Epithelial cell of proximal tubule (primary cell): Measurements from ENCODE around the gene ITPR2. TPM values are rescaled to one million over a fixed set of nuclear protein-coding genes. Genes with fewer than 3 reads are reported as not detected.

Experiments
- DNase-seq: peaks from one replicate; pipeline ENCODE4 v3.0.0-alpha.2; 2011; ENCODE audit warnings: low read depth
- H3K4me3 ChIP-seq: 2 replicates; pipeline ENCODE4 v1.5.1; 2011; ENCODE audit warnings: low read depth, mild to moderate bottlenecking, low read length
- total RNA-seq: library from RNA; depleted of rRNA; stranded (reverse); fragments of >200 nt; gene quantifications from 2 replicates; pipeline ENCODE4 v1.2.3, GENCODE V29; 2015
- TF ChIP-seq, protein P1 (sequence below): conservative IDR thresholded peaks from 2 replicates; pipeline ENCODE4 v1.5.1; 2012; ENCODE audit warnings: low read depth, mild to moderate bottlenecking, low read length

Gene ITPR2
- total RNA-seq, 1 donor from 2014 or later, result 13.5 TPM

DNA sequence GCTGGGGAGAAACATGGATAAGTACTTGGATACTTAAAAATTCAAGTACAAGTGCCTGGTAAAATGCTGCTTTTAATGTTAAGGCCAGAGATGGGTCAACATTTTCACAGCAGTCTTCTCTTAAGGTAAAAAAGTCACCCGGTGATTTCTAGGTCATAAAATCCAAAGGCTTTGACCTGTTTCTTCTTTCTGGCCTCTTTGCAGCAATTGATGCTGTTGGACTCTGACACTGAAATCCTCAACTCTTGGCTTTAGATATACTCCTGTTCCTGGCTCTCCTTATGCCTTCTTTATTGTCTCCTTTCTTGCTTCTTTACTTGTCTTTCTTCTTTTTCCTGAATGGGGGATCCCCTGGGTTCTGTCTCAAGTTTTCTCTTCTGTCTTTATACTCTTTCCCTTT lies 448.5 kb downstream of the ITPR2 start:
- H3K4me3 ChIP-seq, result no peak overlapping the region
- TF ChIP-seq, protein P1, sequence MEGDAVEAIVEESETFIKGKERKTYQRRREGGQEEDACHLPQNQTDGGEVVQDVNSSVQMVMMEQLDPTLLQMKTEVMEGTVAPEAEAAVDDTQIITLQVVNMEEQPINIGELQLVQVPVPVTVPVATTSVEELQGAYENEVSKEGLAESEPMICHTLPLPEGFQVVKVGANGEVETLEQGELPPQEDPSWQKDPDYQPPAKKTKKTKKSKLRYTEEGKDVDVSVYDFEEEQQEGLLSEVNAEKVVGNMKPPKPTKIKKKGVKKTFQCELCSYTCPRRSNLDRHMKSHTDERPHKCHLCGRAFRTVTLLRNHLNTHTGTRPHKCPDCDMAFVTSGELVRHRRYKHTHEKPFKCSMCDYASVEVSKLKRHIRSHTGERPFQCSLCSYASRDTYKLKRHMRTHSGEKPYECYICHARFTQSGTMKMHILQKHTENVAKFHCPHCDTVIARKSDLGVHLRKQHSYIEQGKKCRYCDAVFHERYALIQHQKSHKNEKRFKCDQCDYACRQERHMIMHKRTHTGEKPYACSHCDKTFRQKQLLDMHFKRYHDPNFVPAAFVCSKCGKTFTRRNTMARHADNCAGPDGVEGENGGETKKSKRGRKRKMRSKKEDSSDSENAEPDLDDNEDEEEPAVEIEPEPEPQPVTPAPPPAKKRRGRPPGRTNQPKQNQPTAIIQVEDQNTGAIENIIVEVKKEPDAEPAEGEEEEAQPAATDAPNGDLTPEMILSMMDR, result no peak
- no peak for DNase-seq

DNA sequence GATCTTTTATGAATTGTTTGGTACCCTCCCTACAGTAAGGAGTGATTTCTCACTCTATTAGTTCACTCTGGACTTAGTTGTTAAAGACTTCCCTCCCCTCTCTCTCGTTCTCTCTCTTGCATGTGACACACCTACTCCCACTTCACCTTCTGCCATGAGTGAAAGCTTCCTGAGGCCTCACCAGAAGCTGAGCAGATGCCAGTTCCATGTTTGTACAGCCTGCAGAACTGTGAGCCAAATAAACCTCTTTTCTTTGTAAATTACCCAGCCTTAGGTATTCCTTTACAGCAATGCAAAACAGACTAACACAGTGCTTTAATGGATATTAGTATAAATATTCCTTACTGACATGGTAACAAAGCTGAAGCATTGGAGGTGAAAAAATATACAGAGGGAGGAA lies 450.0 kb downstream of the ITPR2 start:
- TF ChIP-seq, protein P1, result no peak
- no peak for DNase-seq
- no peak overlapping the region for H3K4me3 ChIP-seq

DNA sequence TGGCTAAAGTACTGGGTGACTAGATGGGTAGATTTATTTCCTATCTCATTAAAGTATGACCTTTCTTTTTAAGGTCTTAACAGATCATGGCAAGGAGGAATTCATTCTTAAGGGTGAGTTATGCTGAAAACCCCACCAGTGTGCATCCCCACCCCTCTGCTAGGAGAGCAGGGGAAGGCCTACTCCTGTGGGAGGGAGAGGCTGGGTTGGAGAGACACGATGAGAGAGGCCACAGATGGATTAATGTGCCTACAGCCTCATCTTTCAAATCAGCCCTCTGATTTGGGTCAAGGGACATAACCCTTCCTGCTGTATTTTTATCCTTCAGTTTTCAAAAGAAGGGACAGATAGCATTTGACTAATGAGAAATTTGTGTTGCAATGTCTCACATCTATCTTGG lies 452.1 kb downstream of the ITPR2 start:
- H3K4me3 ChIP-seq, result no peak overlapping the region
- TF ChIP-seq, protein P1, result no peak
- no peak for DNase-seq

DNA sequence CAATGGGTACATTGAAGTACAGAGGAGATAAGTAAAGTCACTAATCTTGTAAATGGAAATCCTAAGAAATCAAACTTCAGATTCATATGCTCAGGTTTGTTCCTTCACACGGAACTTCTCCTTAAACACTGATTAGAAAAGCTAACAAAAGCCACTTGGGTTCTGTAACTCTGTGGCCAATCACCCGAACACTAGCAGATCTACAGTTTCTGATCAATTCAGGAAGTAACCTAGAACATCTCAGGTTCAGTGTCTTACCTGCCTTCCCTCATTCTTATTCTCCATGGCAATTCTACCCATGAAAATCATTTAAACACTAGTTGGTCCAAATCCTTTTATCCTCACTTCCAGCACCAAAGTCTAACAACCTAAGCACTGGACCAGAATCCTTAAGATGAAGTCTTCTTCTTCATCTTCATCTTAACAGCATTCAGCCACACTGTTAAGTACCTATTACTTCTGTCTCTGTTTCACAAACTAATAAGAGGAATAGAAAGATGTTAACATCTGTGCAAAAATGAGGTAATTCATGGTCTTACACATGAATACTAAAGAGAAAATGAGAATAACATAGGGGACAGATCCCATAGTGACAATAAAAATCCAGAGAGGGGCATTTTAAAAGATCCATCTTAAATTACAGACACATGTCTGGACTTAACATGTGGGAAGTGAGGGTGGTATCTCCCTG lies 453.1 kb downstream of the ITPR2 start:
- TF ChIP-seq, protein P1, result no peak
- H3K4me3 ChIP-seq, result no peak overlapping the region
- no peak for DNase-seq

DNA sequence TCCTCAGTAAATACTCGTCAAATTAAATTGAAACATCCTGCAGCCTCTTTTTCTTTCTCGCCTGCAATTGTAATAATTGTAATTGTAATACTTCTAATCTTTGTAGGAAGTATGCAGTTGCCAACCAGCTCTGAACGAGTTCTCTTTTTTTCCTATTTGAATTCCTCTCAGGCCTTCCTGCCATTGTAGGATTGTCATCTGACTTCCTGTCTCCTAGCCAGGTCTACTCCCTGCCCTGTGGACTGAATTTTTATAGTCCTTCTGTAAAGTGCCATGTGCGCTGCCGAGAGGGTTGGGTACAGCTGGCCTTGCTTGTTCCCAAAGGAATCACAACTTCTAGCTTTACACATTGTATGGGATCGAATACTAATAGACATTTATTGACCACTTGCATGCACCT lies 454.3 kb downstream of the ITPR2 start:
- no peak overlapping the region for H3K4me3 ChIP-seq
- TF ChIP-seq, protein P1, result no peak
- DNase-seq, result no peak

DNA sequence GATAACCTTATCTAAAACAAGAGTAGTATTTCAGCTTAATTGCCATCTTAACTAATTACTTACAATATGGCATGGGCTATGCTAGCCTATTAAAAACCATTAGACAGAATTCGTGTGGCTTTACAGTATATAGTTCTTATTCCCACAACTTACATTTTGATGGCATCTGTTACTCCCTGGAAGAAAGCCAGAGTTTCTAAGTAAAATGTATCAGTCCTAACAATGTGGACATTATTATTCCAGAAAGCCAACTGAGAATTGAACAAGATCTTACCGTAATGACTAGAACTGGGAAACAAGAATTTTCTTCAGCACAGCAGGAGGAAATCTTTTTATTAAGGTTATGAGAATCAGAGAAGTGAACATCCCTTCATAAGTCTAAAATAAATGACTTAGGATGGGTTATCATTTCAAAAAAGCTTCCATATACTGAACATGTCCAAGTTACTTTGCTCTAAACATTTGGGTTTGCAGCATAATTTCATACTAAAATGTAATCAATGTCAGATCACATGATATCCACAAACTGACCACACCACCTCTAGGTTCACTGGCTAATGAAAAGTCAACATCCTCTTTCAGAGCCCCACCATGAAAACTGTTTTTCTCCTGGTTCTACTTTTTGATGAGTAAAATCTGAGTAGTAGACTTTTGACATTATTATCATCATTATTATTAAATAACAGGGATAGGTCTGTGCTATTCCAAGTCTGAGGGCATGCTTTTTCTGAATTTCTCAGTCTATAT lies 457.9 kb downstream of the ITPR2 start:
- TF ChIP-seq, protein P1, result no peak
- H3K4me3 ChIP-seq, result no peak overlapping the region
- no peak for DNase-seq
